Body of pancreas (tissue), 4 donors: ENCODE data around the gene GRK4. TPM values are rescaled to one million over a fixed set of nuclear protein-coding genes. Genes with fewer than 3 reads are reported as not detected.
"Not testable (repeated sequence)": the region's sequence is repeated elsewhere in the genome, so short reads cannot be mapped to it uniquely, and the experiment has no call there.

Experiments used
- ATAC-seq: fragments of 150-250 bp; one replicate; pipeline ENCODE4 v1.9.1; 2016
- DNase-seq, 4 donors: peaks; one replicate each; pipeline ENCODE4 v3.0.0-alpha.2; 2019
- H3K27ac ChIP-seq, 4 donors: fragments of 200-600 bp; sonication (generic); 1 replicate in 3 of 4; 2 replicates in 1 of 4; pipeline versions ENCODE4 v1.5.1 to v1.6.1; 2016 to 2019; ENCODE audit warnings: mild to moderate bottlenecking in 1 of 4, mixed read lengths in 1 of 4, moderate library complexity in 1 of 4
- H3K27me3 ChIP-seq, 2 donors: fragments of 200-600 bp; sonication (generic); one replicate each; pipeline ENCODE4 v1.6.0; 2016; ENCODE audit warnings: mild to moderate bottlenecking in 1 of 2
- H3K36me3 ChIP-seq, 2 donors: fragments of 200-600 bp; sonication (generic); replicated peaks in 1 of 2; 2 replicates each; pipeline ENCODE4 v1.5.1; 2016; ENCODE audit warnings: low read depth in 2 of 2; ENCODE audit not compliant: insufficient read depth in 1 of 2
- H3K4me1 ChIP-seq: fragments of 200-600 bp; sonication (generic); one replicate; pipeline ENCODE4 v1.6.0; 2016
- H3K4me3 ChIP-seq, 2 donors: fragments of 200-600 bp; sonication (generic); 1 replicate in 1 of 2; 2 replicates in 1 of 2; pipeline ENCODE4 v1.5.1; 2016 to 2019
- H3K9me3 ChIP-seq, 3 donors: fragments of 200-600 bp; sonication (generic); 1 replicate in 2 of 3; 2 replicates in 1 of 3; pipeline ENCODE4 v1.5.1; 2016
- POLR2A ChIP-seq, 3 donors: fragments of 450-650 bp; IDR thresholded peaks; one replicate each; pipeline ENCODE4 v1.6.1; 2016; ENCODE audit warnings: antibody characterized with exemption in 3 of 3, mild to moderate bottlenecking in 2 of 3
- WGBS, 2 donors: methylation state at CpG; one replicate each; pipeline ENCODE4 v1.1.5; 2017; 5-methylcytosine and 5-hydroxymethylcytosine counted together
- intact Hi-C: fragments of 100-400 bp; cut with DNase I; formaldehyde crosslinking; loops from one replicate; pipeline ENCODE4 v1.15.1; 2023
- total RNA-seq, 2 donors: library from RNA; depleted of rRNA; stranded (reverse); fragments of >200 nt; gene quantifications; one replicate each; pipeline ENCODE4 v1.1.0, GENCODE V29; 2016
- TF ChIP-seq, protein P1 (sequence below), 7 experiments: fragments of 450-650 bp in 4 of 7; fragments of 200-600 bp in 3 of 7; sonication (generic) in 3 of 7; IDR thresholded peaks; one replicate each; pipeline ENCODE4 v1.5.1; 2016 to 2019; ENCODE audit warnings: antibody characterized with exemption in 7 of 7

Gene GRK4
- total RNA-seq, 2 donors from 2014 or later: 6.5 to 14.5 TPM

DNA sequence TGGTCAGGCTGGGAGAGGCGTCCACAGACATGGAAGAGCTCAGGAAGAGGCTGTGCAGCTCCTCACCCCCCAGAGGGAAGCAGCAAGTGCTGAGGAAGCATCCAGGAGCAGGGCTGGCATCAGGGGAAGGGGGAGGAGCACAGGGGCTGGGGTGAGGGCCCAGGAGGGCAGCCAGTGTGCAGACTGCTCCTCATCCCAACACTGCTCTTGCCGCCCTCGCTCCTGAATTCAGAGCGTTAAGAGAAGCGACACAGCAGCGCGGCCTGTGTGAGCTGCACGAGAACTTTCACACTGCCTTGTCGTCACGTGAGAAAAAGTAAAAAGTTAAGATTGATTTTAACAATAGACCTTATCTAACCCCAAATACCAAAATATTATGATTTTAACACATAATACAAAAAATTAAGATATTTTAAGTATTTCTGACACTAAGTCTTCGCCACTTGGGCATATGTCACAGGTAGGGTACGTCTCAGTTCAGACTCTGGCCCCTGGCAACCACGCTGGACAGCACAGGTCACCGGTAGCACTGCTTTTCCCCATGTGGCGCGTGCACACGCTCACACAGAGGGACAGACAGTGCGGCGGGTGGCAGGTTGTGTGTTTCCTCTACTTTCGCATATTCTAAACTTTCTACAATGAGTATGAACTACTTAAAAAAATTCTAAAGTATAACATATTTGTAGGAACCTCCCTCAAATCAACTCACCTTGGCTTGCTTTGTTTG, 19.8 kb upstream of the GRK4 start:
- no peaks in the 10 kb centered on the region for H3K9me3 ChIP-seq
- DNase-seq: peak in 1 of 4 donors; percentile 10
- 92 to 94% methylated on average over 20 of the region's 20 CpGs for WGBS, 2 donors
- ATAC-seq: no peak
- no peak overlapping the region for H3K4me3 ChIP-seq
- H3K4me1 ChIP-seq: no peaks in the 10 kb centered on the region
- H3K27me3 ChIP-seq: no peaks in the 10 kb centered on the region
- H3K36me3 ChIP-seq: peaks cover 40 to 57% of the 10 kb centered on the region in 2 donors
- H3K27ac ChIP-seq: no peak overlapping the region
- intact Hi-C loops: no loop called here
- TF ChIP-seq, protein P1, sequence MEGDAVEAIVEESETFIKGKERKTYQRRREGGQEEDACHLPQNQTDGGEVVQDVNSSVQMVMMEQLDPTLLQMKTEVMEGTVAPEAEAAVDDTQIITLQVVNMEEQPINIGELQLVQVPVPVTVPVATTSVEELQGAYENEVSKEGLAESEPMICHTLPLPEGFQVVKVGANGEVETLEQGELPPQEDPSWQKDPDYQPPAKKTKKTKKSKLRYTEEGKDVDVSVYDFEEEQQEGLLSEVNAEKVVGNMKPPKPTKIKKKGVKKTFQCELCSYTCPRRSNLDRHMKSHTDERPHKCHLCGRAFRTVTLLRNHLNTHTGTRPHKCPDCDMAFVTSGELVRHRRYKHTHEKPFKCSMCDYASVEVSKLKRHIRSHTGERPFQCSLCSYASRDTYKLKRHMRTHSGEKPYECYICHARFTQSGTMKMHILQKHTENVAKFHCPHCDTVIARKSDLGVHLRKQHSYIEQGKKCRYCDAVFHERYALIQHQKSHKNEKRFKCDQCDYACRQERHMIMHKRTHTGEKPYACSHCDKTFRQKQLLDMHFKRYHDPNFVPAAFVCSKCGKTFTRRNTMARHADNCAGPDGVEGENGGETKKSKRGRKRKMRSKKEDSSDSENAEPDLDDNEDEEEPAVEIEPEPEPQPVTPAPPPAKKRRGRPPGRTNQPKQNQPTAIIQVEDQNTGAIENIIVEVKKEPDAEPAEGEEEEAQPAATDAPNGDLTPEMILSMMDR (IDR thresholded peaks at IDR 0.05): no peak
- TF ChIP-seq POLR2A (IDR thresholded peaks at IDR 0.05): no peak

DNA sequence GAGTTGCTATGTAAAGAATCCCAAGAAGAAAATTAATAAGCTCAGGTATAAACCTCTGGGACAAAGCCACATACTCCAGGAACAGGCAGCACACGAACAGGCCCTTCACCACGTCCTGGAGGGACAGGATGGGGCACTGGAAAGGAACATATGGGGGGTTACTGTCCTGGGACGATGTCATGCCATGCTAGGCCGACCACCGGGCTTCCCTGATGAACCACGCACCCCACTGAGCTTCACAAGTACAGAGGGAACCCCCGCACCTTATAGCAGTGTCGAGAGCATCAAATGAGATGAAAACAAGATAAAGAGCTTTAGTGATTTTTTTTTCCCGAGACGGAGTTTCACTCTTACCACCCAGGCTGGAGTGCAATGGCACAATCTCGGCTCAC, 19.3 kb upstream of the GRK4 start:
- no peaks in the 10 kb centered on the region for H3K4me1 ChIP-seq
- no peak for ATAC-seq
- no peak overlapping the region for H3K27ac ChIP-seq
- no peak for DNase-seq
- H3K9me3 ChIP-seq: no peaks in the 10 kb centered on the region
- TF ChIP-seq, protein P1 (IDR thresholded peaks at IDR 0.05): no peak
- no peak for TF ChIP-seq POLR2A (IDR thresholded peaks at IDR 0.05)
- intact Hi-C loops: no loop called here
- no peak overlapping the region for H3K4me3 ChIP-seq
- H3K36me3 ChIP-seq: peaks cover 37 to 55% of the 10 kb centered on the region in 2 donors
- no peaks in the 10 kb centered on the region for H3K27me3 ChIP-seq
- 88 to 89% methylated on average over 11 of the region's 11 CpGs for WGBS, 2 donors

DNA sequence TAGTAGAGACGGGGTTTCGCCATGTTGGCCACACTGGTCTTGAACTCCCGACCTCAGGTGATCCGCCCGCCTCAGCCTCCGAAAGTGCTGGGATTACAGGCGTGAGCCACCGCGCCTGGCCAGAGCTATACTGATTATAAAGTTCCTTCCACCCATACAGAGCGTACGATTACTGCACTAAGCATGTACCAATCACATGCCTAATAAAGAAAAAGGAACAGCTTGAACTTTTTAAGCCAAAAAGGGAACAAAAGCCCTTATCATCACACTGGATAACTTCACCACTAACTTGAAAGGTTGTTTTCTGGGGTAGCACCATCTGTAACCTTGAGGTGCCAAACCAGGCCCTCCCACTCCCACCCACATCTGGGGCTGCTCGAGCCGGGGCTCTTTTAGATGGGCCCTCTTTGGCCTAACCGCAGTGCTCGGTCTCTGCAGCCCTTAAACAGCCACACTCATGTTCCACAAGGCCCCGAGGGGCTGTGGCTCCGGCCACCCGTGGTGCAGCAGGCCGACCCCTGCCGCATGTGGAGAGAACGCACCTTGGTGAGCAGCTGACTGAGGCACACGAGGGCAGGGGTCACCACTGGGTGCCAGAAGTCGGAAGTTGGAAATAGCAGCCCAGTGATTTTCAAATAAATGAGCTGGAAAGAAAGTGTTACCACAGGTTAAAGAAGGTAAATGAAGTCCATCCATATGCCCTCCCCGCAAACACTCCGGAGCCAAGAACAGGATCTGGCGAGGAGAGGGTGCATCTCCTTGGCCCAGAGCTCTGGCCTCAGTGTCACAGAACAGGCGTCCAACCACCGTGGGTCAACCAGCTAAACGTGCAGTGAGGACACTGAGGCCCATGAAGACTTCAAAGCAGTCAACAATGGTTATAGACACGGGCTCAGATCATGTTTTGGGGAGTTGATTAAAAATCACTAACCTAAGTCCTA, 18.5 kb upstream of the GRK4 start:
- H3K9me3 ChIP-seq: no peaks in the 10 kb centered on the region
- ATAC-seq (no peak), DNase-seq (no peak)
- H3K36me3 ChIP-seq: peaks cover 31 to 60% of the 10 kb centered on the region in 2 donors
- H3K27me3 ChIP-seq: no peaks in the 10 kb centered on the region
- no peaks in the 10 kb centered on the region for H3K4me1 ChIP-seq
- WGBS, 2 donors: 88 to 92% methylated on average over 27 to 30 of the region's 30 CpGs
- H3K4me3 ChIP-seq: no peak overlapping the region
- H3K27ac ChIP-seq: no peak overlapping the region
- intact Hi-C loops: no loop called here
- TF ChIP-seq, protein P1 (IDR thresholded peaks at IDR 0.05): no peak
- TF ChIP-seq POLR2A (IDR thresholded peaks at IDR 0.05): no peak

DNA sequence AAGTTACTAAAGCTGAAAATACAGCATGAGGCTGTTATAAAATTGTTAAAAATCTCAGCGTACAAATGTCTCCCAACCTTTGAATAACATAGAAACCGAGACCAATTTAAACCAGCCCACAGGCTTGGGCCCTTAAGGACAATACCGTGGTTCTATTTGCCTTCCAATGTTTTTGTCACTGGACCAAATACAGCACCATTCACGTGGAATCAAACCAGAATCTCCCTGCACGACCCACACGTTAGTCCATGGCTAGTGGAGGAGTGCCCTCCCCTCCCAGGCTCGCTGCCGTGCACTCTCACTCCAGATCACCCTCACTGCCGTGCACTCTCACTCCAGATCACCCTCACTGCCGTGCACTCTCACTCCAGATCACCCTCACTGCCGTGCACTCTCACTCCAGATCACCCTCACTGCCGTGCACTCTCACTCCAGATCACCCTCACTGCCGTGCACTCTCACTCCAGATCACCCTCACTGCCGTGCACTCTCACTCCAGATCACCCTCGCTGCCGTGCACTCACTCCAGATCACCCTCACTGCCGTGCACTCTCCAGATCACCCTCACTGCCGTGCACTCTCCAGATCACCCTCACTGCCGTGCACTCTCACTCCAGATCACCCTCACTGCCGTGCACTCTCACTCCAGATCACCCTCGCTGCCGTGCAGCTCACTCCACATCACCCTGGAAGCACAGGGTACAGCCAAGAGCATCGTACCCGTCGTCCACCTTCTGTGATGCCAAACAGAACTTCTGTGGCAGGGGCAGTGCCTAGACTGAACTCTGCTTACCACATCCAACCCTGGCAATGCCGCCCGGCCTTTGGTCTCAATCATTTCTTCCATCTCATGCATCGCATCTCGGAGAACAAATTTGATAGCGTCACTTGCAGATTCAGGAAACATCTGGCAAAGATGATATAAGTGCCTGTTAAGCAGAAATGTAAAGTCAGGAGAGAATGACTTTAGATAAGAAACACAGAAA, 17.5 kb upstream of the GRK4 start:
- H3K27ac ChIP-seq, H3K4me1 ChIP-seq, intact Hi-C loops, ATAC-seq, H3K27me3 ChIP-seq, H3K9me3 ChIP-seq, DNase-seq, H3K4me3 ChIP-seq: not testable (repeated sequence)
- H3K36me3 ChIP-seq: peaks cover 24 to 57% of the 10 kb centered on the region in 2 donors
- 88 to 92% methylated on average over 27 to 29 of the region's 30 CpGs for WGBS, 2 donors
